Measurements from ENCODE around the gene DCTN2. TPM values are rescaled to one million over a fixed set of nuclear protein-coding genes. Genes with fewer than 3 reads are reported as not detected.
"Not testable (repeated sequence)": the region's sequence is repeated elsewhere in the genome, so short reads cannot be mapped to it uniquely, and the experiment has no call there.

The DCTN2 gene
- total RNA-seq, 2 donors from 2014 or later, result 94.9 to 99.0 TPM

DNA sequence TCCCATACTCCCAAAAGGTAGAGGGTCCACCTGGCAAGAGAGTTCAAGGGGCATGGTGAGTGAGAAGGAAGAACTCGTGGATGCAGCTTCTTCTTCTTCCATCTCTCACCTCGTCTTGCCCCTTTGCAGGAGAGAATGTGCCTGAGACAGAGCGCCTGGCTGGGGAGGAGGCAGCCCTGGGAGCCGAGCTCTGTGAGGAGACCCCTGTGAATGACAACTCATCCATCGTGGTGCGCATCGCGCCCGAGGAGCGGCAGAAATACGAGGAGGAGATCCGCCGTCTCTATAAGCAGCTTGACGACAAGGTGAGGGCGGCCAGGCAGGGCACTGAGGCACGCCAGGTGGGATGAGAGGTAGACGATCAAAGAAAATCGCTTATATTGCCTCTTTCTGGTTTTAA lies 22.9 kb upstream of the DCTN2 start:
- H3K27ac Mint-ChIP-seq, result no peak overlapping the region
- no peaks in the 10 kb centered on the region for H3K4me1 Mint-ChIP-seq (ENCODE audit: low read depth)
- H3K4me3 Mint-ChIP-seq, result no peak overlapping the region
- no peaks in the 10 kb centered on the region for H3K27me3 Mint-ChIP-seq (ENCODE audit: low read depth)
- DNase-seq (no peak), ATAC-seq (replicated peaks in 1 of 2) (no peak)
- H3K36me3 Mint-ChIP-seq (ENCODE audit: insufficient read depth in 2 of 2), result no peaks in the 10 kb centered on the region
- H3K9me3 Mint-ChIP-seq, result no peaks in the 10 kb centered on the region

DNA sequence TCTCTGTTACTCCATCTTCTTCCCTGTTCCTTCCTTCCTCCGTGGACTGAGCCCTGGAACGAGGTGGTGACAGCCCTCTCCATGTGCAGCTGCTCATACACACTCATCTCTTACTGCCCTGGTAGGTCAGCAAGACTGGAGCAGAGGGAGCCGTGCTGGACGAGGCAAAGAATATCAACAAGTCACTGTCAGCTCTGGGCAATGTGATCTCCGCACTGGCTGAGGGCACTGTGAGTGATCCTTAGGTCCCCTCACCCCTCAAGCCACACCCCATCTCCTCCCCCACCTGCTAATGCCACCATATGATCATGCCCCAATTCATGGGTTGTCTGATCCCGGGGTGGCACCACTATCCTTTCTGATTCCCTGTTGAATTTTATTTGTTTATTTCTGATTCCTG lies 21.8 kb upstream of the DCTN2 start:
- DNase-seq (no peak), ATAC-seq (replicated peaks in 1 of 2) (no peak)
- Mint-ChIP-seq H3K27me3 (ENCODE audit: low read depth) (no peaks in the 10 kb centered on the region), H3K4me1 (ENCODE audit: low read depth) (no peaks in the 10 kb centered on the region), H3K4me3 (no peak overlapping the region), H3K9me3 (no peaks in the 10 kb centered on the region), H3K36me3 (ENCODE audit: insufficient read depth in 2 of 2) (no peaks in the 10 kb centered on the region), H3K27ac (no peak overlapping the region)

DNA sequence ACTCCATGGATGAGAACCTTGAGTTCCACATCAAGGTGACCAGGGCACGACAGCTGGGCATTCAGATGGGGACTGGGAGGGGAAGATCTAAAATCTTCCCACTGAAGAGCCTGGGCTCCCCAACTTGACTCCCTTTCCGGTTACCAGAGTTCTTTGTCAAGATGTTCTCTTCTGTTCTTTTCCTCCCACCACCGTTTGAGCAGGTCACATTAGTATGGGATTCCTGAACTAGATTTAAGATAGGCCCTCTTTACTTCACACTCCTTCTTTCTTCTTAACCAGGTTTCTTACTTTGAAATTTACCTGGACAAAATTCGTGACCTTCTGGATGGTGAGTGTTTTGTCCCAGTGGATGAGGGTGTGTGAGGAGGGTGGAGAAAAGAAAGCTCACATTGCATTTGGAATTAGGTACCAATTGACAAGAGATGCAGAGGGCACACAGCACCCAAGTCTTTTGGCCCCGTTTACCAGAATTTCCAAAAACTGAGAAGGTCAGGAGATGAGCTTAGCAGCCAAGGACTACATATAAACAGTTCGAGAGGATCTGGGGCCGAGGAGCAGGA lies 17.3 kb upstream of the DCTN2 start:
- H3K4me3 Mint-ChIP-seq, result no peak overlapping the region
- H3K4me1 Mint-ChIP-seq (ENCODE audit: low read depth), result no peaks in the 10 kb centered on the region
- H3K9me3 Mint-ChIP-seq, result no peaks in the 10 kb centered on the region
- ATAC-seq (replicated peaks in 1 of 2), result no peak
- no peak overlapping the region for H3K27ac Mint-ChIP-seq
- H3K27me3 Mint-ChIP-seq (ENCODE audit: low read depth), result peaks cover 12% of the 10 kb centered on the region
- no peak for DNase-seq
- no peaks in the 10 kb centered on the region for H3K36me3 Mint-ChIP-seq (ENCODE audit: insufficient read depth in 2 of 2)

DNA sequence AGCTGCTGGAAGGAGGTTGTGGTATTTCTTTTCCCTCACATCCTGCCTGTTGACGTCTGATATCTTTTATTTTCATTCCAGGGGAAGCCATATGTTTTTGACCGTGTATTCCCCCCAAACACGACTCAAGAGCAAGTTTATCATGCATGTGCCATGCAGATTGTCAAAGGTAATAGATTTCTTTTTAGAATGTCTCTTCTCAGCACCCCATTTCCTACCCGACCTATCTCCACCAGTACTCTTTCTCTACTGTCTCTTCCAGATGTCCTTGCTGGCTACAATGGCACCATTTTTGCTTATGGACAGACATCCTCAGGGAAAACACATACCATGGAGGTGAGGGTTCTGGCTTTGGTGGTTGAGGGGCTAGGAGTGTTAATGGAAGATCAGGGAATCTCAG lies 16.4 kb upstream of the DCTN2 start:
- DNase-seq (no peak), ATAC-seq (replicated peaks in 1 of 2) (no peak)
- peaks cover 12% of the 10 kb centered on the region for H3K27me3 Mint-ChIP-seq (ENCODE audit: low read depth)
- no peaks in the 10 kb centered on the region for H3K9me3 Mint-ChIP-seq
- no peaks in the 10 kb centered on the region for H3K36me3 Mint-ChIP-seq (ENCODE audit: insufficient read depth in 2 of 2)
- H3K4me1 Mint-ChIP-seq (ENCODE audit: low read depth), result no peaks in the 10 kb centered on the region
- H3K27ac Mint-ChIP-seq, result no peak overlapping the region
- H3K4me3 Mint-ChIP-seq, result no peak overlapping the region

DNA sequence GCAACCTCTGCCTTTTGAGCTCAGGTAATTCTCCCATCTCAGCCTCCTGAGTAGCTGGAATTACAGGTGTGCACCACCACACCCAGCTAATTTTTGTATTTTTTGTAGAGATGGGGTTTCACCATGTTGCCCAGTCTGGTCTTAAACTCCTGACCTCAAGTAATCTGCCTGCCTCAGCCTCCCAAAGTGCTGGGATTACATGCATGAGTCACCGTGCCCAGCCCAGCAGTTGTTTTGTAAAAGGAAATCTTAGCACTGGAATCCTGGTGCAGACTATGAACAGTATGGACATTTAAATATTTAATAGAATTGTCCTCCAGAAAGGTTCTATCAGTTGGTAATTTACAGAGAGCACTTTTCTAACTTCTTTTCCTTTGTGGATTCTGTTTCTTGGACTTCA lies 14.1 kb upstream of the DCTN2 start:
- not testable (repeated sequence) for DNase-seq; ATAC-seq (replicated peaks in 1 of 2); H3K9me3 Mint-ChIP-seq; H3K27ac Mint-ChIP-seq; H3K4me1 Mint-ChIP-seq (ENCODE audit: low read depth); H3K4me3 Mint-ChIP-seq; H3K36me3 Mint-ChIP-seq (ENCODE audit: insufficient read depth in 2 of 2)
- peaks cover 12% of the 10 kb centered on the region for H3K27me3 Mint-ChIP-seq (ENCODE audit: low read depth)

DNA sequence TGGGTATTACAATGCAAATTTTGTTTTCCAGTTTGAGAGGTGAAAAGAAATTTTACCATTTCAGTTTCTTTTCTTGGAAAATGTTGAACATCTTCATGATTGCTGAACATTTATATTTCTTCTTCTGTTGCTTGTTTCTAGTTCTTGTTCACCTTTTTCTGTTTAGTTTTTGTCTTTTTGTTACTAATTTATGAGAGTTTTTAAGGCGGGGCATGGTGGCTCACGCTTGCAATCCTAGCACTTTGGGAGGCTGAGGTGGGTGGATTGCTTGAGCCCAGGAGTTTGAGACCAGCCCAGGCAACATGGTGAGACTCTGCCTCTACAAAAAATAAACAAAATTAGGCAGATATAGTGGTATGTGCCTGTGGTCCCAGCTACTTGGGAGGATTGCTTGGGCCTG lies 13.5 kb upstream of the DCTN2 start:
- H3K36me3 Mint-ChIP-seq (ENCODE audit: insufficient read depth in 2 of 2), result no peaks in the 10 kb centered on the region
- ATAC-seq (replicated peaks in 1 of 2) (no peak), DNase-seq (no peak)
- H3K4me3 Mint-ChIP-seq, result no peak overlapping the region
- peaks cover 12% of the 10 kb centered on the region for H3K27me3 Mint-ChIP-seq (ENCODE audit: low read depth)
- H3K9me3 Mint-ChIP-seq, result no peaks in the 10 kb centered on the region
- H3K4me1 Mint-ChIP-seq (ENCODE audit: low read depth), result peaks cover 5% of the 10 kb centered on the region
- no peak overlapping the region for H3K27ac Mint-ChIP-seq

DNA sequence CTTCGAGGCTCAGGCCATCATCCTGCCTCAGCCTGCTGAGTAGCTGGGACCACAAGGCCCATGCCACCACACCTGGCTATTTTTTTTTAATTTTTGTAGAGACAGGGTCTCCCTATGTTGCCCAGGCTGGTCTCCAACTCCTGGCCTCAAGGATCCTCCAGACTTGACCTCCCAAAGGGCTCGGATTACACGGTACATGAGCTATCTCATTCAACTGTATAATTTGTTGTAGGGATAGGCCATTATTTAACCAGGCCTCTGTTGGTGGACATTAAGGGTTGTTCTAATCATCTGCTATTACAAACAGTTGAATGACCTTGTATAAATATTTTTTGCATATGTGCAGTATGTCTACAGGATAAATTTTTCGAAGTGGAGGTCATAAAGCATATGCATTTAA lies 11.9 kb upstream of the DCTN2 start:
- Mint-ChIP-seq H3K27me3 (ENCODE audit: low read depth) (peaks cover 12% of the 10 kb centered on the region), H3K36me3 (ENCODE audit: insufficient read depth in 2 of 2) (no peaks in the 10 kb centered on the region), H3K4me3 (no peak overlapping the region), H3K9me3 (no peaks in the 10 kb centered on the region), H3K4me1 (ENCODE audit: low read depth) (peaks cover 5% of the 10 kb centered on the region), H3K27ac (no peak overlapping the region)
- no peak for DNase-seq
- ATAC-seq (replicated peaks in 1 of 2), result no peak

DNA sequence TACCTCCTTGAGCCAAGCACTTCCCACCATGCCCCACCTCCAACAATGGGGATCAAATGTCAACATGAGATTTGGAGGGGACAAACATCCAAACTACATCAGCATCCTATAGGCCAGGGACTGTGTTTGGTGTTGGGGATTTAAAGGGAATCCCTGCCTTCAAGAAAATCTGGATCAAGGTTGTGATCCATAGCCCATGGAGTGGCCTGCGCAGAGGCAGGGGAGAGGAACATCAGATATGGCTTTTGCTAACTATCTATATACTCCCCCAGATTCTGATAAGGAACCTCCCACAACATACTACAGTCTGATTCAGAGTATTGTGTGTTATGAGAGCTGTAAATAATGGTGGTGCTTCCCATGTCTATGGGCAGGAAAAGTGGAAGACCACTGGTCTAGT lies 7.9 kb upstream of the DCTN2 start:
- Mint-ChIP-seq H3K27me3 (ENCODE audit: low read depth) (no peaks in the 10 kb centered on the region), H3K4me1 (ENCODE audit: low read depth) (peaks cover 21% of the 10 kb centered on the region), H3K4me3 (no peak overlapping the region), H3K9me3 (no peaks in the 10 kb centered on the region), H3K36me3 (ENCODE audit: insufficient read depth in 2 of 2) (no peaks in the 10 kb centered on the region), H3K27ac (no peak overlapping the region)
- no peak for ATAC-seq (replicated peaks in 1 of 2)
- DNase-seq, result no peak

DNA sequence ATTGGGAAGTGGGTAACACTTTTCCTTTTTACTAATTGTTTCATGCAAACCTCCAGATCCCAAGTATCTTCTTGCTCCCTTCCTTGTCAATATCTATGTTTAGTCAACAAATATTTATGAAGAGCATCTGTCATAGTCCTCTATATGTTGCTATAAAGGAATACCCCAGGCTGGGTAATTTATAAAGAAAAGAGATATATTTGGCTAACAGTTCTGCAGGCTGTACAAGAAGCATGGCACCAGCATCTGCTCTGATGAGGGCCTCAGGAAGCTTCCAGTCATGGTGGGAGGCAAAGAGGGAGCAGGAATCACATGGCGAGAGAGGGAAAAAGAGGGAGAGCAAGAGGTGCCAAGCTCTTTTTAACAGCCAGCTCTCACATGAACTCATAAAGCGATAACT lies 7.5 kb upstream of the DCTN2 start:
- H3K9me3 Mint-ChIP-seq, result no peaks in the 10 kb centered on the region
- H3K4me1 Mint-ChIP-seq (ENCODE audit: low read depth), result peaks cover 25% of the 10 kb centered on the region
- H3K27me3 Mint-ChIP-seq (ENCODE audit: low read depth), result peaks cover under 1% of the 10 kb centered on the region
- DNase-seq, result no peak
- H3K27ac Mint-ChIP-seq, result no peak overlapping the region
- H3K4me3 Mint-ChIP-seq, result no peak overlapping the region
- ATAC-seq (replicated peaks in 1 of 2), result no peak
- no peaks in the 10 kb centered on the region for H3K36me3 Mint-ChIP-seq (ENCODE audit: insufficient read depth in 2 of 2)

DNA sequence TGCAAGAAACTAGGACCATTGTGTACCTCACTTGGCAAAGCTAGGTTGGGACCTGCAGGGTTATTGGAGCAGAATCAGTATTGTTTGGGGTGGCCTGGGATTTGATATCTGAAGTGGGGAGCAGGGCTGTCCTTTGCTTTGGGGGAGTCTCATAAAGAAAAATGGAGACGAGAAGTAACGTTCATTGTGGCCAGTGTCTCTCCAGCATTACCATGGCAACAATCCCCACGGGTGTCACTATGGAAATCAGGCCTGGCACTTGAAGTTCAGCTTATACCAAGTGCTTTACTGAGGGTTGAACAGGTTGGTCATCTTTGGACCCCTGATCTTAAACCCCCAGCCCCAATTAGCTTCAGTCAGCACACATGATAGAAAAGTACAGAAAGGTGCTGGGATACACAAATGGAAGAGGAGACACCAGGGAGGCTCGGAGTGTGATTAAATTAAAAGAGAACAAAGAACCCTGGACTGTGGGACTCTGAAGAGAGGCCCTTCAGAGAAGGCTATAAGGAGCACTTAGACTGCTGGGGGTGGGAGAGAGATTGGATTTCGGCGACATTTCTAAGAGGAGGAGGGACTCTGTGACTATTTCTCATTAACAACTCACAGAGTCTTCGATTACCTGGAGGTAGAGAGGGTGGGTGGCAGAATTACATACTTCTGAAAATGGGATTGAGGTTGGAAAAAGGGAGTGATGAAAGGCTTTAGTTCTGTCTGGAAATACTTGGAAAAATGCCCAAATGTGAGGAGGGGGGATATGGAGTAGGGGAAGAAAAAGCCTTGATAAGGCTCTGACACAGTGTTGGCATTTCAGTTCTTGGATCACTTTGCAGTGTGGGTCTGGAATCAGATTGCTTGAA lies 6.6 kb upstream of the DCTN2 start:
- no peaks in the 10 kb centered on the region for H3K9me3 Mint-ChIP-seq
- DNase-seq, result no peak
- H3K4me3 Mint-ChIP-seq, result no peak overlapping the region
- H3K27ac Mint-ChIP-seq, result no peak overlapping the region
- H3K36me3 Mint-ChIP-seq (ENCODE audit: insufficient read depth in 2 of 2), result no peaks in the 10 kb centered on the region
- H3K27me3 Mint-ChIP-seq (ENCODE audit: low read depth), result peaks cover 9% of the 10 kb centered on the region
- peaks cover 34% of the 10 kb centered on the region for H3K4me1 Mint-ChIP-seq (ENCODE audit: low read depth)
- ATAC-seq (replicated peaks in 1 of 2), result no peak

DNA sequence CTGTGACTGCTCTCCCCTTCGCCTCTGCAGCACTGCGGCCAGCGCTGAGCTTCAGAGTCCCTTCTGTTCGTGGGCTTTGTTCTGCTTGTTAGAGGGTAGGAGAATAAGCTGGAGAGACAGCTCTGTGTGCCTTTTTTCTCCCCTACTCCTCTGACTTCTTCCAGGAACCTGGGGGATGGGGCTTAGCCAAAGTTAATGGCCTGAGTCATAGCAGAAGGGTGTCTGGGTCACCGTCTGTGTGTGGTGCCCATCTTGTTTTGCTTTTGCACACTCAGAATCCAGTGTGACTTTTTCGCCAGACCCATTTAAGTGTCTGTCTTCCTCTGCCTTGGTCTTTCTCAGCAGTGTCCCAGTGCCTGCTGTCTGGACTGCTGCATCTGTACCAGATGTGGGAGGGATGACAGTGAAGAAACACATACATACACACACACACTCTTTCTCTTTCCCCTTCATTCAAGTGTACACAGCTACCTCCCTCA lies 5.9 kb upstream of the DCTN2 start:
- no peak overlapping the region for H3K27ac Mint-ChIP-seq
- ATAC-seq (replicated peaks in 1 of 2) (no peak), DNase-seq (no peak)
- H3K4me1 Mint-ChIP-seq (ENCODE audit: low read depth), result peaks cover 39% of the 10 kb centered on the region
- peaks cover 13% of the 10 kb centered on the region for H3K27me3 Mint-ChIP-seq (ENCODE audit: low read depth)
- H3K36me3 Mint-ChIP-seq (ENCODE audit: insufficient read depth in 2 of 2), result no peaks in the 10 kb centered on the region
- H3K4me3 Mint-ChIP-seq, result no peak overlapping the region
- no peaks in the 10 kb centered on the region for H3K9me3 Mint-ChIP-seq

DNA sequence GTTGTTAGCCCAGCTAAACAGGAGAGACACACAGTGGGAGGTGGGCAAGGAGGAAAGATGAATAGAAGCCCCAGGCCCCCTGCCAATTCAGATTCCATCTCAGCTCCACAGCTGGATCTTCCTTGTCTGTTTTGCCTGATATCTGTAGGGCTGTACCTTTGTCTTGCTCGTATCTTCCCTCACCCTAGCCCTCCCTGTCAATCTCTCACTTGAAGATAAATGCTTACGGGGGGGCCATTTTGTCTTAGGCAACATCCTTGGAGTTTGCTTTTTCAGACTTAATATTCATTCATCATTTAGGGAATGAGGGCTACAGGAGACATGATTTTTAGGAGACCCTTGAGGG lies 5.3 kb upstream of the DCTN2 start:
- H3K27me3 Mint-ChIP-seq (ENCODE audit: low read depth), result peaks cover 13% of the 10 kb centered on the region

DNA sequence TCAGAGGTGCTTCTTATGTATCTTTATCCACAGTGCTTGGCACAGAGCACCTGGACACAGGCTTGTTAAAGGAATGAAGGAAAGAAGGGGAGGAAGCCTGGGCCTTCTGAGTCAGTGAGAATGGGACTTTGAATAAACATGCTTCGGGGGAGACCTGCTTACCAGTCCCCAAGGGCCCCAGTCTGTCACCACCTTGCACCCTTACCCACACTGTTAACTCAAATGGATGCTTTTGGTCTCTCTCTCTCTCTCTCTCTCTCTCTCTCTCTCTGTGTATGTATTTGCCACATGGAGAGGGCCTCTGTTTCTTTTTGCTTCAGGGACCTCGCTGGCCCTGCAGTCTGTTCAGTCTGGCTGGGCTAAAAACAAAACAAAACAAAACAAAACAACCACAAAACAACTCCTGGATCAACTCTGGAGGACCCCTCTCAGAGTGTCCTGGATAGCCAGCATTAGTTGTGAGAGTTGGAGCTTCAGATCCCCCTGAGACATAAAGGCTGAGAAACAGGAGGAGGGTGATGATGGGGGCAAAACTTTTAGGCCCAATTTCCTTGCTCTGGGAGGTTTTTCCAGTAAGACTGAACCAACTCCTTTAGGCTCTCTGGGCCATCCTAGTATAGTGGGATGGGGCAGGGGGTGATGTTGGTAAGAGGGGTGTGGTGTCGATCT lies 4.8 kb upstream of the DCTN2 start:
- Mint-ChIP-seq H3K4me1 (ENCODE audit: low read depth) (peaks cover 46% of the 10 kb centered on the region), H3K27me3 (ENCODE audit: low read depth) (peaks cover 13% of the 10 kb centered on the region), H3K27ac (no peak overlapping the region), H3K36me3 (ENCODE audit: insufficient read depth in 2 of 2) (no peaks in the 10 kb centered on the region), H3K9me3 (no peaks in the 10 kb centered on the region), H3K4me3 (no peak overlapping the region)
- ATAC-seq (replicated peaks in 1 of 2) (no peak), DNase-seq (no peak)

More for the DNA sequence above, 5.3 kb upstream of the DCTN2 start:
- Mint-ChIP-seq H3K27ac (no peak overlapping the region), H3K36me3 (ENCODE audit: insufficient read depth in 2 of 2) (no peaks in the 10 kb centered on the region), H3K4me1 (ENCODE audit: low read depth) (peaks cover 45% of the 10 kb centered on the region), H3K4me3 (no peak overlapping the region), H3K9me3 (no peaks in the 10 kb centered on the region)
- no peak for ATAC-seq (replicated peaks in 1 of 2)
- DNase-seq, result no peak
